Esophagus squamous epithelium (tissue), 5 donors: ENCODE results near the gene GNAI1. TPM values are rescaled to one million over a fixed set of nuclear protein-coding genes. Genes with fewer than 3 reads are reported as not detected.

Experiments used
- DNase-seq: peaks from one replicate; lab custom pipeline; 2025; lab: John Stamatoyannopoulos, UW
- H3K27ac ChIP-seq, 4 donors: fragments of 200-600 bp; sonication (generic); one replicate each; pipeline ENCODE4 v1.5.1; 2016 to 2019; ENCODE audit warnings: mild to moderate bottlenecking in 1 of 4
- H3K27me3 ChIP-seq, 4 donors: fragments of 200-600 bp; sonication (generic); 1 replicate in 3 of 4; 2 replicates in 1 of 4; pipeline versions ENCODE4 v1.5.1 to v1.6.0; 2017 to 2021; ENCODE audit warnings: antibody characterized with exemption in 1 of 4
- H3K36me3 ChIP-seq, 3 donors: fragments of 200-600 bp; sonication (generic); one replicate each; pipeline ENCODE4 v1.5.1; 2016 to 2019
- H3K4me1 ChIP-seq, 3 donors: fragments of 200-600 bp; sonication (generic); one replicate each; pipeline ENCODE4 v1.5.1; 2017 to 2019
- H3K4me3 ChIP-seq, 4 donors: fragments of 200-600 bp; sonication (generic); 1 replicate in 3 of 4; 2 replicates in 1 of 4; pipeline ENCODE4 v1.5.1; 2016 to 2019; ENCODE audit warnings: mild to moderate bottlenecking in 2 of 4, moderate library complexity in 1 of 4
- H3K9me3 ChIP-seq, 3 donors: fragments of 200-600 bp; sonication (generic); one replicate each; pipeline ENCODE4 v1.5.1; 2016 to 2019
- POLR2A ChIP-seq, 4 donors: fragments of 450-650 bp; IDR thresholded peaks; one replicate each; pipeline ENCODE4 v1.6.1; 2017; ENCODE audit warnings: antibody characterized with exemption in 4 of 4, mild to moderate bottlenecking in 4 of 4, moderate library complexity in 3 of 4
- WGBS, 2 donors: methylation state at CpG; one replicate each; pipeline ENCODE4 v1.1.5; 2018; 5-methylcytosine and 5-hydroxymethylcytosine counted together
- intact Hi-C: fragments of 100-400 bp; cut with DNase I; formaldehyde crosslinking; loops from one replicate; pipeline ENCODE4 v1.15.0; 2022
- total RNA-seq, 4 donors: library from RNA; depleted of rRNA; stranded (reverse); fragments of >200 nt; gene quantifications; one replicate each; pipeline ENCODE4 v1.1.0, GENCODE V29; 2016
- TF ChIP-seq, protein P1 (sequence below), 6 experiments: fragments of 450-650 bp in 4 of 6; fragments of 200-600 bp in 2 of 6; sonication (generic) in 2 of 6; IDR thresholded peaks; one replicate each; pipeline ENCODE4 v1.5.1; 2016 to 2019; ENCODE audit warnings: antibody characterized with exemption in 6 of 6, mild to moderate bottlenecking in 4 of 6, moderate library complexity in 4 of 6
- donor health status: DM: yes; HTN: yes; CAD: no.

GNAI1 gene
- total RNA-seq, 4 donors from 2014 or later, result 27.3 to 46.3 (median 38.8) TPM

DNA sequence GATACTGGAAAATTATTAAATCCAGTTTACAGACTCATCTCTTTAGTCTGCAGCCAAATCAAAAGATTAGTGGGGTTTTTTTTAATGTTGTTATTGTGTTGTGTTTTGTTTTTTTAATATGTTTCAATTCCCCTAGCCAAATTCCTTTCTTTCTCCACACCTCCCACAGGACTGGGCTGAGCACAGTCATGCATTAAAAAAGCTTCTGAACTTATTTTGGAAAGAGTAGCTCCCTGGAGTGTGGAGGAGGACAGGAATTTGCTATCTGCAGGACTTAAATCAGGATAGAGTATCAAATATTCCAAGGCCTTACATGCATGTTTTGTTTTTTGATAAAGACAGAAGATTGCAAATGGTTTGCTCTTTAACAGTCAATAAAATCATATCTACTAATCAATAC is 90.7 kb downstream of the GNAI1 start:
- Histone ChIP-seq H3K27me3 (no peaks in the 10 kb centered on the region), H3K27ac (no peak overlapping the region), H3K4me1 (no peaks in the 10 kb centered on the region), H3K9me3 (no peaks in the 10 kb centered on the region), H3K4me3 (no peak overlapping the region), H3K36me3 (no peaks in the 10 kb centered on the region)
- DNase-seq, result no peak
- intact Hi-C loops, result no loop called here
- no peak for TF ChIP-seq POLR2A (IDR thresholded peaks at IDR 0.05)
- TF ChIP-seq, protein P1, sequence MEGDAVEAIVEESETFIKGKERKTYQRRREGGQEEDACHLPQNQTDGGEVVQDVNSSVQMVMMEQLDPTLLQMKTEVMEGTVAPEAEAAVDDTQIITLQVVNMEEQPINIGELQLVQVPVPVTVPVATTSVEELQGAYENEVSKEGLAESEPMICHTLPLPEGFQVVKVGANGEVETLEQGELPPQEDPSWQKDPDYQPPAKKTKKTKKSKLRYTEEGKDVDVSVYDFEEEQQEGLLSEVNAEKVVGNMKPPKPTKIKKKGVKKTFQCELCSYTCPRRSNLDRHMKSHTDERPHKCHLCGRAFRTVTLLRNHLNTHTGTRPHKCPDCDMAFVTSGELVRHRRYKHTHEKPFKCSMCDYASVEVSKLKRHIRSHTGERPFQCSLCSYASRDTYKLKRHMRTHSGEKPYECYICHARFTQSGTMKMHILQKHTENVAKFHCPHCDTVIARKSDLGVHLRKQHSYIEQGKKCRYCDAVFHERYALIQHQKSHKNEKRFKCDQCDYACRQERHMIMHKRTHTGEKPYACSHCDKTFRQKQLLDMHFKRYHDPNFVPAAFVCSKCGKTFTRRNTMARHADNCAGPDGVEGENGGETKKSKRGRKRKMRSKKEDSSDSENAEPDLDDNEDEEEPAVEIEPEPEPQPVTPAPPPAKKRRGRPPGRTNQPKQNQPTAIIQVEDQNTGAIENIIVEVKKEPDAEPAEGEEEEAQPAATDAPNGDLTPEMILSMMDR (IDR thresholded peaks at IDR 0.05), result no peak

DNA sequence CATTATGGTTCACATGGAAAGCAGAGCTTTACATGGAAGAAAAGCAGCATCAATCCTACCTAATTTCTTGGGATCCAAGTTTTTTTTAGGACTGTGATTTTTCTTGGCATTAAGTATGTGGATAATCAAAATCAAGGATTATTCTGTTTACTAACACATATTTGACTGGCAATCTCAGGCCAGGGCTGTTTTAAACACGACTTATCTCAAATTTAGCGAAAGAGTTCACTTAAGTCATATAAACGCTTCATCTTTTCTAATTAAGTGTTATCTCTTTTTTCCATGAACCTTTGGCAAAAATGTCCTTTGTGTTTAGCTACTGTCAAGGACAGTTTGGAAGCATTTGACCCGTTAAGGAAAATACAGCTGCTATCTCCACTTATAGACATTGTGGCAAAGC is 92.0 kb downstream of the GNAI1 start:
- Histone ChIP-seq H3K27ac (no peak overlapping the region), H3K27me3 (no peaks in the 10 kb centered on the region), H3K36me3 (no peaks in the 10 kb centered on the region), H3K4me1 (peaks cover 0 to 4% (median 0%) of the 10 kb centered on the region in 3 donors), H3K9me3 (no peaks in the 10 kb centered on the region), H3K4me3 (no peak overlapping the region)
- intact Hi-C loops, result no loop called here
- no peak for DNase-seq
- WGBS, 2 donors, result 61 to 74% methylated on average over 4 of the region's 4 CpGs
- TF ChIP-seq POLR2A (IDR thresholded peaks at IDR 0.05), result no peak
- TF ChIP-seq, protein P1 (IDR thresholded peaks at IDR 0.05), result no peak

DNA sequence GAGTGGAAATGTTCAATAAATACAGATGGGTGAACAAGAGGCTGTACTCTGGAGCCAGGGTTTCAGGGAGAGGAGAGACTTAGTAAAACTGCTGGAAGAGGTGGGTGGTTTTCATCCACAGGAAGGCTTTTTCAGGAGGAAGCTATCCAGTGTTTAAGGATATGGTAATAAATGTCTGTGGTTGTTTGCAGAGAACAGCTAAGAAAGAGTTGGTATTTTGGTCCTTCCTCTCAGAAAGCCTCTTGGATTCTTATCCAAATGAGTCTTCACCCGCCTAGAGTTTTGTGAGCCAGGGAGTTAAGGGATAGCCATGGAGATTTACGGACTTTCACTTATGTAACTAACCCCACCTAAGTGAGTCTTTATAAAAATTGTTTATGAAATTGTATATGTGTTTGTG is 95.7 kb downstream of the GNAI1 start:
- TF ChIP-seq, protein P1 (IDR thresholded peaks at IDR 0.05), result no peak
- TF ChIP-seq POLR2A (IDR thresholded peaks at IDR 0.05), result no peak
- no peak overlapping the region for H3K4me3 ChIP-seq
- no peak for DNase-seq

DNA sequence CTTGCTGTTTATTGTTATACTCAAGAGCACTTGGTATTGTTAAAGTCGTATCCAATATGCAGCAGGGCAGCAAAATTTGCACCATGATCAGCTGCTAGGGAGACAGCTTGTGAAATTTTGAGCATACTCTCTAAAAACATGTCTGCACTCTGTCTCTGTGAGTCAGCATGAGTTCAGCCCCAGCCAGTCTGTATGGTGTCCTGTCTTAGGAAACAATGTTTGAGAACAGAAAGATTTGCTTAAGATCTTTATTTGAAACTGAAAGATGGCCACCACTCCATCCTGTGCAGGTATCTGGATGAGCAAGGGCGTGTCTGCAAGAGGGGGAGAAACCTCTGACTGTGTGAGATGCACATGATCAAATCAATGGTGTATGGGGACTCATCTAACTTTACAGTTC is 97.1 kb downstream of the GNAI1 start:
- peak overlapping the region in 1 of 4 donors; percentile 43 for H3K27ac ChIP-seq
- intact Hi-C loops, result no loop called here
- TF ChIP-seq POLR2A (IDR thresholded peaks at IDR 0.05), result no peak
- no peaks in the 10 kb centered on the region for H3K27me3 ChIP-seq
- H3K4me3 ChIP-seq, result no peak overlapping the region
- DNase-seq, result no peak
- 48 to 52% methylated on average over 2 of the region's 2 CpGs for WGBS, 2 donors
- no peaks in the 10 kb centered on the region for H3K36me3 ChIP-seq
- no peaks in the 10 kb centered on the region for H3K9me3 ChIP-seq
- H3K4me1 ChIP-seq, result peaks cover 0 to 22% (median 5%) of the 10 kb centered on the region in 3 donors

More for the DNA sequence above, 95.7 kb downstream of the GNAI1 start:
- WGBS, 2 donors, result 69 to 82% methylated on average over 2 of the region's 2 CpGs
- intact Hi-C loops, result no loop called here
- H3K27me3 ChIP-seq, result no peaks in the 10 kb centered on the region
- H3K27ac ChIP-seq, result no peak overlapping the region
- no peaks in the 10 kb centered on the region for H3K36me3 ChIP-seq
- H3K9me3 ChIP-seq, result no peaks in the 10 kb centered on the region
- peaks cover 0 to 22% (median 5%) of the 10 kb centered on the region in 3 donors for H3K4me1 ChIP-seq

DNA sequence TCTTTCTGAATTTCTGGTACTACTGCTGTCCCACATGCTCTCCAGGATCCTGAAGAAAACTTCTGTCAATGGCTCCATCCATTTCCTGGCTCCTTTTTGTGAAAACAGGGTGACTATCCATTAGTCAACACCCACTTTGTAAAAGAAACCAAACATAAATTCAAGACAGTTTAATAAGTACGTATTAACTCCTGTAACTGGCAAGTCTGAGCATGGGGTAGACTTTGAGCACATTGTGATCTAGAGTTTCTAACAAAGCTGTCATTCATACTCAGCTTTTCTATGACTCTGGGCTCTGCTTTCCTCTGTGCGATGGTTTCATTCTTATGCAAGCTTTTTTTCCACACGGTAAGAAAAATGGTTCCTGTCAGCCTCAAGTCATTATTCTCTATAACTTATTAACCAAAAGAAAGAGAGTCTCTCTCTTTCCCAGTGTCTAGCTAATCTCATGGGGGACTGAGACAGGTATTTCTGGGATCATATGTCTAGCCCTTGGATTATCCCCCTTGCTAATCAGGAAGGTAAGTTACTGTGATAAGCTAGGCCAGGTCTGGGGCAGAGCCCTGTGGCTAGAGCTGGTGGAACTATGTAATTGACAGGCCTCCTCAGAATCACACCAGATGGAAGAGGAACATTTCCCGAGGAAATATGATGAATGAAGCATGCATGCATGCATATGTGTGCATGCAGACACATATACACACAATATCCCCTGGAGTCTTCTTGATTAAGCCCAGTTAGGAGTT is 98.5 kb downstream of the GNAI1 start:
- no peak for TF ChIP-seq POLR2A (IDR thresholded peaks at IDR 0.05)
- TF ChIP-seq, protein P1 (IDR thresholded peaks at IDR 0.05), result no peak
- Histone ChIP-seq H3K4me1 (peaks cover 0 to 22% (median 5%) of the 10 kb centered on the region in 3 donors), H3K27ac (no peak overlapping the region), H3K4me3 (no peak overlapping the region), H3K27me3 (no peaks in the 10 kb centered on the region), H3K36me3 (no peaks in the 10 kb centered on the region), H3K9me3 (no peaks in the 10 kb centered on the region)
- no peak for DNase-seq
- 37 to 59% methylated on average over 4 of the region's 4 CpGs for WGBS, 2 donors
- intact Hi-C loops, result no loop called here
